HG02678 (cell line): ENCODE data around the gene MACIR.

Experiments used
- ATAC-seq: cut with Tn5 transposase; IDR thresholded peaks from one replicate; pipeline ENCODE4 v1.9.1; 2021; ENCODE audit warnings: mild to moderate bottlenecking, moderate library complexity; ENCODE audit not compliant: unreplicated experiment

The MACIR gene

GRCh38 chr5:103289024-103289423 is 30.5 kb downstream of the MACIR start:
- ATAC-seq = no peak

GRCh38 chr5:103290846-103291245 is 32.3 kb downstream of the MACIR start:
- ATAC-seq = no peak

- ATAC-seq = no peak
Measured at GRCh38 chr5:103291606-103292005, 33.0 kb downstream of the MACIR start.

GRCh38 chr5:103293099-103293498 is 34.5 kb downstream of the MACIR start:
- ATAC-seq = no peak

- ATAC-seq = no peak
Measured at GRCh38 chr5:103293719-103294118, 35.2 kb downstream of the MACIR start.

- no peak for ATAC-seq
Measured at GRCh38 chr5:103294906-103295305, 36.3 kb downstream of the MACIR start.

GRCh38 chr5:103295424-103295823 is 36.9 kb downstream of the MACIR start:
- ATAC-seq = no peak

GRCh38 chr5:103295871-103296270 is 37.3 kb downstream of the MACIR start:
- ATAC-seq = no peak

GRCh38 chr5:103298117-103298516 is 39.6 kb downstream of the MACIR start:
- no peak for ATAC-seq

GRCh38 chr5:103298607-103299188 is 40.1 kb downstream of the MACIR start:
- ATAC-seq = no peak

GRCh38 chr5:103305809-103306208 is 47.2 kb downstream of the MACIR start:
- no peak for ATAC-seq

- no peak for ATAC-seq
Measured at GRCh38 chr5:103307470-103307869, 48.9 kb downstream of the MACIR start.

- no peak for ATAC-seq
Measured at GRCh38 chr5:103308774-103309173, 50.2 kb downstream of the MACIR start.

- no peak for ATAC-seq
Measured at GRCh38 chr5:103313056-103313455, 54.5 kb downstream of the MACIR start.

GRCh38 chr5:103315455-103315854 is 56.9 kb downstream of the MACIR start:
- no peak for ATAC-seq

- ATAC-seq = no peak
Measured at GRCh38 chr5:103327451-103327850, 68.9 kb downstream of the MACIR start.

GRCh38 chr5:103327893-103328292 is 69.3 kb downstream of the MACIR start:
- no peak for ATAC-seq
